Activated CD4-positive, alpha-beta T cell treated with anti-CD3 and anti-CD28 coated beads for 36 hours (primary cell): ENCODE results near the gene SPCS3. TPM values are rescaled to one million over a fixed set of nuclear protein-coding genes. Genes with fewer than 3 reads are reported as not detected.

Source experiments
- ATAC-seq: fragments of 200-7000 bp; cut with Tn5 transposase; one replicate; pipeline ENCODE4 v1.10.0; 2021; ENCODE audit warnings: mild to moderate bottlenecking, moderate library complexity
- CTCF ChIA-PET: fragments of 350-600 bp; sonication (Branson Sonifier 250); formaldehyde crosslinking; loops from one replicate; lab custom pipeline; 2021; ENCODE audit warnings: antibody characterized with exemption; lab: Charles Lee
- POLR2A ChIA-PET: fragments of 350-600 bp; sonication (Branson Sonifier 250); formaldehyde crosslinking; loops from one replicate; lab custom pipeline; 2021; ENCODE audit warnings: antibody characterized with exemption, inconsistent platforms; lab: Charles Lee
- DNase-seq: peaks from one replicate; pipeline ENCODE4 v3.0.0-alpha.2; 2020
- H3K27ac Mint-ChIP-seq: one replicate; pipeline ENCODE4 v1.8.0; 2021; ENCODE audit warnings: mixed read lengths
- H3K27me3 Mint-ChIP-seq: one replicate; pipeline ENCODE4 v1.8.0; 2021; ENCODE audit warnings: mixed read lengths
- H3K36me3 Mint-ChIP-seq: one replicate; pipeline ENCODE4 v1.8.0; 2021; ENCODE audit warnings: low read depth, mixed read lengths
- H3K4me1 Mint-ChIP-seq: one replicate; pipeline ENCODE4 v1.8.0; 2021; ENCODE audit warnings: mixed read lengths
- H3K4me3 Mint-ChIP-seq: one replicate; pipeline ENCODE4 v1.8.0; 2021; ENCODE audit warnings: mild to moderate bottlenecking, moderate library complexity, mixed read lengths
- H3K9me3 Mint-ChIP-seq: one replicate; pipeline ENCODE4 v1.8.0; 2021; ENCODE audit warnings: low read depth, mixed read lengths
- intact Hi-C, 2 experiments: fragments of 100-400 bp; cut with DNase I in 1 of 2; cut with micrococcal nuclease in 1 of 2; formaldehyde crosslinking; loops; one replicate each; pipeline versions ENCODE4 v1.14.2 to v1.15.1; 2022 to 2024; cut with DNase I, micrococcal nuclease
- total RNA-seq, 2 experiments: library from RNA; stranded (reverse); gene quantifications; one replicate each; pipeline ENCODE4 v1.2.3, GENCODE V29; 2021

SPCS3 gene
- total RNA-seq, 2 experiments from 2014 or later, result 120 to 142 TPM

- Mint-ChIP-seq H3K4me3 (no peak overlapping the region), H3K4me1 (no peaks in the 10 kb centered on the region), H3K9me3 (no peaks in the 10 kb centered on the region), H3K36me3 (no peaks in the 10 kb centered on the region), H3K27me3 (peaks cover 3% of the 10 kb centered on the region), H3K27ac (no peak overlapping the region)
- no peak for DNase-seq
- ChIA-PET POLR2A (no interaction called here), CTCF (interaction anchor here (0.6 to 1.6 kb wide), 4 partner anchors 11 to 666 kb away, joined by 3 to 4 read pairs (median 3); no protein-coding TSS in a partner anchor)
- no peak for ATAC-seq
- intact Hi-C loops, result no loop called here
Observed at GRCh38 chr4:176380352-176381157, 60.8 kb downstream of the SPCS3 start.

Other genes starting within 250 kb of the SPCS3 start
- gene SPATA4, start 124.4 kb upstream of the SPCS3 start, total RNA-seq, result not detected
- not detected for gene ASB5, start 50.7 kb upstream of the SPCS3 start, total RNA-seq